Parathyroid adenoma (tissue), 2 donors: ENCODE data around the gene DISC1.

Experiments used
- H2AFZ ChIP-seq: fragments of 300-600 bp; sonication (generic); one replicate; pipeline ENCODE4 v1.7.0; 2017; ENCODE audit warnings: antibody characterized with exemption, mild to moderate bottlenecking
- H3K27ac ChIP-seq: fragments of 300-600 bp; sonication (generic); one replicate; pipeline ENCODE4 v1.7.0; 2017
- H3K27me3 ChIP-seq: fragments of 300-600 bp; sonication (generic); one replicate; pipeline ENCODE4 v1.7.0; 2017; ENCODE audit warnings: low read length; ENCODE audit not compliant: control insufficient read depth, insufficient read depth
- H3K36me3 ChIP-seq: fragments of 300-600 bp; sonication (generic); one replicate; pipeline ENCODE4 v1.7.0; 2017; ENCODE audit warnings: low read length; ENCODE audit not compliant: control insufficient read depth, insufficient read depth
- H3K4me1 ChIP-seq: fragments of 300-600 bp; sonication (generic); one replicate; pipeline ENCODE4 v1.7.0; 2017; ENCODE audit warnings: control low read depth
- H3K4me2 ChIP-seq: fragments of 300-600 bp; sonication (generic); one replicate; pipeline ENCODE4 v1.7.0; 2017; ENCODE audit warnings: low read length
- H3K4me3 ChIP-seq: fragments of 300-600 bp; sonication (generic); one replicate; pipeline ENCODE4 v1.7.0; 2017; ENCODE audit warnings: low read depth, low read length
- H3K79me2 ChIP-seq: fragments of 300-600 bp; sonication (generic); one replicate; pipeline ENCODE4 v1.7.0; 2017; ENCODE audit warnings: control low read depth
- H3K9ac ChIP-seq: fragments of 300-600 bp; sonication (generic); one replicate; pipeline ENCODE4 v1.7.0; 2017; ENCODE audit warnings: mild to moderate bottlenecking
- H3K9me3 ChIP-seq: fragments of 300-600 bp; sonication (generic); one replicate; pipeline ENCODE4 v1.7.0; 2017; ENCODE audit warnings: low read length; ENCODE audit not compliant: control insufficient read depth
- TF ChIP-seq, protein P1 (sequence below): fragments of 300-600 bp; sonication (generic); IDR thresholded peaks from one replicate; pipeline ENCODE4 v1.7.0; 2017; ENCODE audit warnings: antibody characterized with exemption, mild to moderate bottlenecking
- donor health status: primary hyperparathyroidism.

Gene DISC1

DNA sequence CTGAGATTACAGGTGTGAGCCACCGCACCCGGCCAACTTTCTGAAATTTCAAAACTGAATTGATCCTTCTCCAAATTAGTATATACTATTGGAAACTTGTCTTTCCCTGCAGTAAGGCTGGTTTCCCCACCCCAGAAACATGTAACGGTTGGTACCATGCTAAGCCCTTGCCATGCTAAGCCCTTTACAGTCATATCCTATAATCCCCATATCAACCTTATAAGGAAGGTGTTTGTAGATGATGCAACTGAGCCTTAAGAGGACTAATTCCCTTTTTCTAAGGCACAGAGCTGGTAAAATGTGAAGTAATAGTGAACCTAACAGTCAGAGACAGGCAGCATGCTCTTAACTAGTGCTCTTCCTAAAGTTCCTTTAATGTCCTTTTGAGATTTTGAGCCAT is 413.7 kb downstream of the DISC1 start:
- H3K4me1 ChIP-seq = no peaks in the 10 kb centered on the region
- H3K79me2 ChIP-seq = no peaks in the 10 kb centered on the region
- no peak overlapping the region for H3K9ac ChIP-seq
- no peak overlapping the region for H3K4me3 ChIP-seq
- H3K9me3 ChIP-seq = no peaks in the 10 kb centered on the region
- H3K27ac ChIP-seq = no peak overlapping the region
- no peak overlapping the region for H3K4me2 ChIP-seq
- H3K36me3 ChIP-seq = no peaks in the 10 kb centered on the region
- TF ChIP-seq, protein P1, sequence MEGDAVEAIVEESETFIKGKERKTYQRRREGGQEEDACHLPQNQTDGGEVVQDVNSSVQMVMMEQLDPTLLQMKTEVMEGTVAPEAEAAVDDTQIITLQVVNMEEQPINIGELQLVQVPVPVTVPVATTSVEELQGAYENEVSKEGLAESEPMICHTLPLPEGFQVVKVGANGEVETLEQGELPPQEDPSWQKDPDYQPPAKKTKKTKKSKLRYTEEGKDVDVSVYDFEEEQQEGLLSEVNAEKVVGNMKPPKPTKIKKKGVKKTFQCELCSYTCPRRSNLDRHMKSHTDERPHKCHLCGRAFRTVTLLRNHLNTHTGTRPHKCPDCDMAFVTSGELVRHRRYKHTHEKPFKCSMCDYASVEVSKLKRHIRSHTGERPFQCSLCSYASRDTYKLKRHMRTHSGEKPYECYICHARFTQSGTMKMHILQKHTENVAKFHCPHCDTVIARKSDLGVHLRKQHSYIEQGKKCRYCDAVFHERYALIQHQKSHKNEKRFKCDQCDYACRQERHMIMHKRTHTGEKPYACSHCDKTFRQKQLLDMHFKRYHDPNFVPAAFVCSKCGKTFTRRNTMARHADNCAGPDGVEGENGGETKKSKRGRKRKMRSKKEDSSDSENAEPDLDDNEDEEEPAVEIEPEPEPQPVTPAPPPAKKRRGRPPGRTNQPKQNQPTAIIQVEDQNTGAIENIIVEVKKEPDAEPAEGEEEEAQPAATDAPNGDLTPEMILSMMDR = no peak
- H2AFZ ChIP-seq = no peak overlapping the region
- no peaks in the 10 kb centered on the region for H3K27me3 ChIP-seq

DNA sequence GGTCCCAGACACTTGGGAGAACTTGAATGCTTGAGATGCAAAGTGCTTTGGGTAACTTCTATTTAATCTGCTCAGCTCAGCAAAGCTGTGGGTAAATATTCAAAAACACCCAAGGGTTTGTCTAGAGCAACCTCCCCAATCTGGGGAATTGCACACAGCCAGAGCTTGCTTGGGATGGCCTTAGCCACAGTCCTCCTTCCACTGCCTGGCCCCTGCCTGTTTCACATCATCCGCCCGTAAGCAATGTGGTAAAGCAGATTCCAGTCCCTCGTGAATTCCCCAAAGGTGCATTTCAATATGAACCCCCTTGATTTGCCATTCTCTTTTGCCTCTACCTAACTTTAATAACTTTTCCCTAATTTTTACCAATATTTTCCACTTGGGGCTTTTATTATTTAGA is 418.1 kb downstream of the DISC1 start:
- Histone ChIP-seq H2AFZ (no peak overlapping the region), H3K27me3 (no peaks in the 10 kb centered on the region), H3K4me2 (no peak overlapping the region), H3K27ac (no peak overlapping the region), H3K4me1 (no peaks in the 10 kb centered on the region), H3K9me3 (no peaks in the 10 kb centered on the region), H3K4me3 (no peak overlapping the region), H3K79me2 (no peaks in the 10 kb centered on the region), H3K36me3 (no peaks in the 10 kb centered on the region), H3K9ac (no peak overlapping the region)
- TF ChIP-seq, protein P1 = no peak

DNA sequence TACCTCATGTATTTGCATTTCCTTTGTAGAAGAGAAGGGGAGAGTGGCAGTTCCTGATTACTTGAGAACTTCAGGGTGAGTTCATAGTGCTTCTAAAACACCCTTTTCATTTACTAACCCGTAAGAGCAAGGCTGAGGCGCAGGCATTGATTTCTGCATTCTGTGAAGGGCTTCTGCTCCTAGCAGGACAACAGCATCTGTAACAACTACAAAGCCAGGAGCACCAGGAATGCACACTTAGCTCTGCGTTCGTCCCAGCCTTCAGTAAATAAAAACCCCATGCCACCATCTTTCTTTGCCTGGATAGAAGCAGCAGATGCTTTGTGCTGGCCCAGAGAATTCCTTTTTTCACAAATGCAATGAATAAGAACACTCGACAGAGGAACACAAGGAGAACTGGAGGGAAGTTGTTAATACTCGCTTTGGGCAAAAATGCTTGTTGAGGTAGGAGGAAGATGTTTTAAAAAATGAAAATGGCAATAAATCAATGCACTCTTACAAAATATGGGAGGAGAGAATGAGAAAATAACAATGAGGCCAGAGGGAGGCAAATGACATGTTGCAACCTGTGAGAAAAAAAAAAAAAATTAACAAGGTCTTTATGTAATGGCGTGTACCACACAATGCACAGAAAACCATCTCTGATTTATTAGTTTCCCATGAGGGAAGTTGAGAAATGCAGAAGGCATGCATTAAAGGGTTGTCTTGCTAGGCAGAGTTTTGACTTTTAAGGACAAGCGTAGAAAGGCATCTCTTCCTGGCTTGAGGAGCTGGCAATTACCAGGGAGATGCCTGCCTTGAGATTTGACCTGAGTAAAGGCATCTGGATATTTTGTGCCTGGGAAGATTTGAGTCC is 418.8 kb downstream of the DISC1 start:
- Histone ChIP-seq H3K9me3 (no peaks in the 10 kb centered on the region), H3K4me2 (no peak overlapping the region), H3K36me3 (no peaks in the 10 kb centered on the region), H3K27me3 (no peaks in the 10 kb centered on the region), H2AFZ (no peak overlapping the region), H3K4me1 (no peaks in the 10 kb centered on the region), H3K9ac (no peak overlapping the region), H3K79me2 (no peaks in the 10 kb centered on the region), H3K27ac (no peak overlapping the region), H3K4me3 (no peak overlapping the region)
- TF ChIP-seq, protein P1 = no peak

DNA sequence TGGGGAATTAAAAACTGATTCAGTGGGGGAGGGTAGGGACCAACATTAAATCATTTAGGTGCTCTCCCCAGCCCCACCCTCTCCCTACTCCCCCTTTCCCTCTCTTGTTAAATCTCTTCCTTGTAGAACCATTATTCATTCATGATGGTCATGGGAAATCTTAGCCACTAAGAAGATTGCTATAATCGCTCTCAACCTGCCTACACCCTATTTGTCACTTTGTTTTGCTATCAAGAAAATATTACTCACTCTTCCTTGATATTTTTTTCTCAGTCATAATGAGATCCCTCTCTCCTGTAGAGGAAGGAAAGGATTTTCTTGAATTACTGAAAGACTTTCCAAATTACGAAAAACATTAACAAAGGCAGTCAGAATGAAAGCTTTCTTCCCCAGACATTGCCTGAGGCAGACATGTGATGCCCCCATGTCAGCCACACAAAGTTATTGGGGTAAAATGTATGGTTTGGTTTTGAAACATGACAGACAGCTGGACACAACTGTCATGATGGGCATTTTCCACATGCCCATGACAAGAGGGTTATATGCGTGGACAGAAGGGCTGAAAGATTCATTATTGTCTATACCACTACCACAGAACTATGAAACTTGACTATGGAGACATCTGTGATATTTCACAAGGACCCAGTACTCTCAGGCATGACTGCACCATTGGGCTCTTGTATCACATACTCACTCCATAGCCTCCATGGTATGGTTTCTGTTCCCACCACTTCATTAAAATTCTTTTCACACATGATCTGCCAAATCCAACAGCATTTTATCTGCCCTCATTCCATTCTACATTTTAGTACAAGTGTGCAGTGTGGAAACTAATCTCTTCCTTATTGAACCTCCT is 420.1 kb downstream of the DISC1 start:
- Histone ChIP-seq H3K36me3 (no peaks in the 10 kb centered on the region), H3K27ac (no peak overlapping the region), H3K9ac (no peak overlapping the region), H3K4me2 (no peak overlapping the region), H3K9me3 (no peaks in the 10 kb centered on the region), H3K4me3 (no peak overlapping the region), H3K27me3 (no peaks in the 10 kb centered on the region), H3K4me1 (no peaks in the 10 kb centered on the region), H3K79me2 (no peaks in the 10 kb centered on the region), H2AFZ (no peak overlapping the region)
- TF ChIP-seq, protein P1 = no peak
